SH-SY5Y (cell line): ENCODE measurements around the gene PGLYRP2.

Experiments
- GATA2 ChIP-seq: IDR thresholded peaks from 2 replicates; pipeline ENCODE4 v1.6.1; 2011; ENCODE audit warnings: mild to moderate bottlenecking, low read depth, low read length
- GATA3 ChIP-seq: IDR thresholded peaks from 2 replicates; pipeline ENCODE4 v1.6.1; 2011; ENCODE audit warnings: low read depth, mild to moderate bottlenecking, low read length, moderate library complexity

DNA sequence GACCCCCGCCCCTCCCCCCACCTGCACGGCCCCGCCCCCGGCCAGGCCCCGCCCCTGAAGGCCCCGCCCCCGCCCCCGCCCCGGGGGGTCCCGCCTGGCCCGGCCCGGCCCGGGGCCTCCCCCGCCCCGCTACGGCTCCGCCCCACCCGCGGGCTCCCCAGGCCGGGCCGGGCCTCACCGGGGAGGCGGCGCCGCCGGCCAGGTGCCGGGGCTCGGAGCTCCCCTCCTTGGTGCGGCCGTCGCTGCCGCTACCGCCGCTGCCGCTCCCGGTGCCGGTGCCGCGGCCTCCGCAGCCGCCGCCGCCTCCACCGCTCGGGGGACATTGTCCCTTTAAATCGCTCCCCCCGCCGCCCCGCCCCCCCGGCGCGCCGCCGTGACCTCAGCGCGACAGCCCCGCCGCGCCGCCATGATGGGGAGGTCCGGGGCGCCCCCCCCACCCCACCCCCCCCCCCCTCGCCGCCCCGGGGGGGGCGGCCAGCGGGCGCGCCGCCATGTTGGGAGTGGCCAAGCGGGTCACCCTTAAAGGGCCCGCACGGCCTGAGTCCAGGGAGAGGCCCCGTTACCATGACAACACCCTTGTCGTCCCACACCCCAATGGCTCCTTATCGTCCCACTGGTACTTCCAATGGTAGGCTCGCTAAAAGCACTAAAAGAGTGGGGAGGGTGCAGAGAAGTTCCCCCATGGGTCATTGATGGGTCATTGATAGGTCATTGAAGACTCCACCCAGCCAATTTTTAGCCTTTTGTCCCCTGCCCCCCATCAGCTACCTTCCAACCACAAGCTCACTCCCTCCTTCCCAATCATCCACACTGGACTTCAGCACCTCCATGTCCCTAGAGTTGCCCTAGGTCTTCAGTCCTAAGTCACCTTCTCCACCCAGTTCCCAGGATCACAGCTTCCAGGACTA, 29.4 kb downstream of the PGLYRP2 start, which contains the start of gene WIZ:
- no peak for TF ChIP-seq GATA2
- no peak for TF ChIP-seq GATA3
